ENCODE results near the gene ARSI. TPM values are rescaled to one million over a fixed set of nuclear protein-coding genes. Genes with fewer than 3 reads are reported as not detected.

Gene ARSI
- total and polyA plus RNA-seq, 4 donors, result 0.23 to 0.51 (median 0.33) TPM; not detected in 1

DNA sequence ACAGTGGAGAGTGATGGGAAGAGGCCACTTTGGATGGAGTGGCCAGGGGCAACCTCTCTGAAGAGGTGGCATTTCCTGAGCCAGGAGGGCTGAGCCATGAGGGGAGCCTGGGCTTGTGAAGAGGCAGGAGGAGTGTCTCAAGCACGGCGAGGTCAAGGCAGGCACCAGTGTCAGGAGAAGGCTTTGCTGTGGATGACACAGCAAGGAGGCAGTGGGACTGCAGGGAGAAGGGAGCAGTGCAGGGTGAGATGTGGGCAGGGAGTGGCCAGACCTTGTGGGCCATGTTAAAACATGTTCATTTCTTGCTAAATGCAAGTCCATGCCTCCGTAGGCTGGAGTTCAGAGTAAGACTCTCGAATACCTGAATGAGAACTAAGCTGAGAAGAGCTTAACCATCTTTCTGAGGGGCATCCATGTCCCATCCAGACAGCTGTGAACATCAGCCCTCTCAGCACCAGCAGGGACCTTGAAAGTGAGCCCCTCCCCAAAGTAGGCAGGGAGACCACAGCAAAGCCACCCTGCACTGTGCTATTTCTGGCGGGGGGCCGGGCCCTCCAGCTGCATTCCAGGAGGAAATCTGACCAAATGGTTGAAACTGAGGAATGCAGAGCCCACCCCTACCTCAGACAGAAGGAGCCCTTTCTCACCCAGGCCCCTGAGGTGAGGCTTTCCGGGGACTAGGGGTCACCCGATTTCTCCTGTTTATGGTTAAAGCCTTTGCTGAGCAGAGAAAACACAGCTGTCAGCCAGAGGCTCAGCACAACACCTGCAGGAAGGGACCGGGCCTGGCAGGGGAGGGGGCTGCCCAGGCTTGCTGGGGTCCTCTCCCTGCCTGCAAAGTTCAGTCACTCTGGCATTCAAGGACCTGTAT, 16.1 kb upstream of the ARSI start:
- DNase-seq (ENCODE audit: low spot score), result no peak
- TF ChIP-seq TAF1 (conservative IDR thresholded peaks at IDR 0.05) (no peak), FOXA1 (IDR thresholded peaks at IDR 0.05) (no peak), HNF4G (IDR thresholded peaks at IDR 0.05) (no peak), FOXA2 (IDR thresholded peaks at IDR 0.05) (no peak), JUND (IDR thresholded peaks at IDR 0.05) (no peak), RXRA (IDR thresholded peaks at IDR 0.05) (no peak), SP1 (IDR thresholded peaks at IDR 0.05) (no peak), RAD21 (IDR thresholded peaks at IDR 0.05) (no peak)
- TF ChIP-seq, protein P1, sequence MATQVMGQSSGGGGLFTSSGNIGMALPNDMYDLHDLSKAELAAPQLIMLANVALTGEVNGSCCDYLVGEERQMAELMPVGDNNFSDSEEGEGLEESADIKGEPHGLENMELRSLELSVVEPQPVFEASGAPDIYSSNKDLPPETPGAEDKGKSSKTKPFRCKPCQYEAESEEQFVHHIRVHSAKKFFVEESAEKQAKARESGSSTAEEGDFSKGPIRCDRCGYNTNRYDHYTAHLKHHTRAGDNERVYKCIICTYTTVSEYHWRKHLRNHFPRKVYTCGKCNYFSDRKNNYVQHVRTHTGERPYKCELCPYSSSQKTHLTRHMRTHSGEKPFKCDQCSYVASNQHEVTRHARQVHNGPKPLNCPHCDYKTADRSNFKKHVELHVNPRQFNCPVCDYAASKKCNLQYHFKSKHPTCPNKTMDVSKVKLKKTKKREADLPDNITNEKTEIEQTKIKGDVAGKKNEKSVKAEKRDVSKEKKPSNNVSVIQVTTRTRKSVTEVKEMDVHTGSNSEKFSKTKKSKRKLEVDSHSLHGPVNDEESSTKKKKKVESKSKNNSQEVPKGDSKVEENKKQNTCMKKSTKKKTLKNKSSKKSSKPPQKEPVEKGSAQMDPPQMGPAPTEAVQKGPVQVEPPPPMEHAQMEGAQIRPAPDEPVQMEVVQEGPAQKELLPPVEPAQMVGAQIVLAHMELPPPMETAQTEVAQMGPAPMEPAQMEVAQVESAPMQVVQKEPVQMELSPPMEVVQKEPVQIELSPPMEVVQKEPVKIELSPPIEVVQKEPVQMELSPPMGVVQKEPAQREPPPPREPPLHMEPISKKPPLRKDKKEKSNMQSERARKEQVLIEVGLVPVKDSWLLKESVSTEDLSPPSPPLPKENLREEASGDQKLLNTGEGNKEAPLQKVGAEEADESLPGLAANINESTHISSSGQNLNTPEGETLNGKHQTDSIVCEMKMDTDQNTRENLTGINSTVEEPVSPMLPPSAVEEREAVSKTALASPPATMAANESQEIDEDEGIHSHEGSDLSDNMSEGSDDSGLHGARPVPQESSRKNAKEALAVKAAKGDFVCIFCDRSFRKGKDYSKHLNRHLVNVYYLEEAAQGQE (IDR thresholded peaks at IDR 0.05), result no peak
- TF ChIP-seq, protein P2, sequence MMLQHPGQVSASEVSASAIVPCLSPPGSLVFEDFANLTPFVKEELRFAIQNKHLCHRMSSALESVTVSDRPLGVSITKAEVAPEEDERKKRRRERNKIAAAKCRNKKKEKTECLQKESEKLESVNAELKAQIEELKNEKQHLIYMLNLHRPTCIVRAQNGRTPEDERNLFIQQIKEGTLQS (IDR thresholded peaks at IDR 0.05), result no peak
- TF ChIP-seq, protein P3, sequence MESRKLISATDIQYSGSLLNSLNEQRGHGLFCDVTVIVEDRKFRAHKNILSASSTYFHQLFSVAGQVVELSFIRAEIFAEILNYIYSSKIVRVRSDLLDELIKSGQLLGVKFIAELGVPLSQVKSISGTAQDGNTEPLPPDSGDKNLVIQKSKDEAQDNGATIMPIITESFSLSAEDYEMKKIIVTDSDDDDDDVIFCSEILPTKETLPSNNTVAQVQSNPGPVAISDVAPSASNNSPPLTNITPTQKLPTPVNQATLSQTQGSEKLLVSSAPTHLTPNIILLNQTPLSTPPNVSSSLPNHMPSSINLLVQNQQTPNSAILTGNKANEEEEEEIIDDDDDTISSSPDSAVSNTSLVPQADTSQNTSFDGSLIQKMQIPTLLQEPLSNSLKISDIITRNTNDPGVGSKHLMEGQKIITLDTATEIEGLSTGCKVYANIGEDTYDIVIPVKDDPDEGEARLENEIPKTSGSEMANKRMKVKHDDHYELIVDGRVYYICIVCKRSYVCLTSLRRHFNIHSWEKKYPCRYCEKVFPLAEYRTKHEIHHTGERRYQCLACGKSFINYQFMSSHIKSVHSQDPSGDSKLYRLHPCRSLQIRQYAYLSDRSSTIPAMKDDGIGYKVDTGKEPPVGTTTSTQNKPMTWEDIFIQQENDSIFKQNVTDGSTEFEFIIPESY (IDR thresholded peaks at IDR 0.05), result no peak
- TF ChIP-seq, protein P4, sequence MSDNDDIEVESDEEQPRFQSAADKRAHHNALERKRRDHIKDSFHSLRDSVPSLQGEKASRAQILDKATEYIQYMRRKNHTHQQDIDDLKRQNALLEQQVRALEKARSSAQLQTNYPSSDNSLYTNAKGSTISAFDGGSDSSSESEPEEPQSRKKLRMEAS (IDR thresholded peaks at IDR 0.05), result no peak
- Histone ChIP-seq H3K4me3 (ENCODE audit: low read depth in 1 of 3, low read length in 3 of 3) (no peak overlapping the region), H3K9ac (ENCODE audit: low read depth in 1 of 2, low read length in 2 of 2) (no peak overlapping the region), H3K27ac (ENCODE audit: low read depth in 1 of 2, low read length in 2 of 2) (no peak overlapping the region), H3K4me1 (ENCODE audit: control insufficient read depth in 4 of 4, insufficient read depth in 4 of 4, low read length in 3 of 4) (no peaks in the 10 kb centered on the region), H3K27me3 (ENCODE audit: control insufficient read depth in 4 of 4, insufficient read depth in 4 of 4, low read length in 3 of 4) (no peaks in the 10 kb centered on the region), H3K9me3 (ENCODE audit: control insufficient read depth in 4 of 4, low read length in 3 of 4) (no peaks in the 10 kb centered on the region), H3K36me3 (ENCODE audit: control insufficient read depth in 4 of 4, insufficient read depth in 3 of 4, low read depth in 1 of 4, low read length in 3 of 4) (no peaks in the 10 kb centered on the region)
- 86% methylated on average over 9 of the region's 9 CpGs for WGBS

DNA sequence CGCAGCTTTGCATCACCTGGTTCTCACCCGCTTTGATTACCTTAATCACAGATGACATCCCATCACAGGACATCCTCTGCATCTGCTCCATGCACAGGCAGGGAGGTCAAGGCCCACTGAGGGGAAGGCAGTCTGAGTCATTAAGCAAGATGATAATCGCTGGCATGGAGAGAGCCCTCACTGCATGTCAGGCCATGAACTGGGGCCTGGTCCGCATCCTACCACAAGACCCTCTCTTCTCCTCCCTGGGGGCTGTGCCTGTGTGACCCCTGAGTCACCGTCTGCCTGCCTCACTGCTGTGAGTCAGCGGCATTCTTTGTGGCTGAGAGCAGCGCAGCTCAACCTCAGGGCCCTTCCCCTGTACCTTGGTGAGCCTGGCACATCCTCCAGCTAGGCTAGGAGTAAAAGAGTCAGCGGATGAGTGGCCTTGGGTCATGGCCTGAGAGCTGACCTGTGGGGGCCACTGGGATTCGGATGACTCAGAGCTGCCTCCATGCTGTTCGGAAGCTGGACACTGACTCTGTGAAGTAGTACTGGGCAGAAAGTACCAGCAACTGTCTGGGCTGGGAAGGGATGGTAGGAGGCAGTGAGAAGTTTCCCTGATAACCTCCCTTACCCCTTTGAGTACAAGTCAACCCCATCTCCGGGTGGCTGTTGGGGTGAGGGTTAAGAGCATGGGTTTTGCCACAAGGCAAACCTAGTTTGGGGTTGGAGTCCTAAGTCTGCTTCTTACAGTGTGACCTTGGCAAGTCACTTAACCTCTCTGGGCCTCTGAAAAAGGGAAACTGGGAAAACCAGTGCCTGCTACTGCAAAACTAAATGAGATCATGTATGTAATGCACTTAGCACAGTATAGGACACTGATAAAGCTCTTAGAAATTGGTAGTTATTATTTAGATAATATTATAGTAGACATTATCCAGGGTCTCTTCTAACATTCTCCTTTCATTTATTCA, 14.6 kb upstream of the ARSI start:
- no peak overlapping the region for H3K9ac ChIP-seq (ENCODE audit: low read depth in 1 of 2, low read length in 2 of 2)
- 88% methylated on average over 11 of the region's 11 CpGs for WGBS
- TF ChIP-seq, protein P3 (IDR thresholded peaks at IDR 0.05), result no peak
- TF ChIP-seq FOXA1 (IDR thresholded peaks at IDR 0.05), result no peak
- TF ChIP-seq, protein P2 (IDR thresholded peaks at IDR 0.05), result no peak
- no peak for TF ChIP-seq YY1 (IDR thresholded peaks at IDR 0.05)
- TF ChIP-seq NR2F2 (IDR thresholded peaks at IDR 0.05), result no peak
- TF ChIP-seq, protein P4 (IDR thresholded peaks at IDR 0.05), result no peak
- TF ChIP-seq SP1 (IDR thresholded peaks at IDR 0.05), result no peak
- TF ChIP-seq RAD21 (IDR thresholded peaks at IDR 0.05), result no peak
- TF ChIP-seq HNF4G (IDR thresholded peaks at IDR 0.05), result no peak
- TF ChIP-seq RXRA (IDR thresholded peaks at IDR 0.05), result no peak
- TF ChIP-seq, protein P5, sequence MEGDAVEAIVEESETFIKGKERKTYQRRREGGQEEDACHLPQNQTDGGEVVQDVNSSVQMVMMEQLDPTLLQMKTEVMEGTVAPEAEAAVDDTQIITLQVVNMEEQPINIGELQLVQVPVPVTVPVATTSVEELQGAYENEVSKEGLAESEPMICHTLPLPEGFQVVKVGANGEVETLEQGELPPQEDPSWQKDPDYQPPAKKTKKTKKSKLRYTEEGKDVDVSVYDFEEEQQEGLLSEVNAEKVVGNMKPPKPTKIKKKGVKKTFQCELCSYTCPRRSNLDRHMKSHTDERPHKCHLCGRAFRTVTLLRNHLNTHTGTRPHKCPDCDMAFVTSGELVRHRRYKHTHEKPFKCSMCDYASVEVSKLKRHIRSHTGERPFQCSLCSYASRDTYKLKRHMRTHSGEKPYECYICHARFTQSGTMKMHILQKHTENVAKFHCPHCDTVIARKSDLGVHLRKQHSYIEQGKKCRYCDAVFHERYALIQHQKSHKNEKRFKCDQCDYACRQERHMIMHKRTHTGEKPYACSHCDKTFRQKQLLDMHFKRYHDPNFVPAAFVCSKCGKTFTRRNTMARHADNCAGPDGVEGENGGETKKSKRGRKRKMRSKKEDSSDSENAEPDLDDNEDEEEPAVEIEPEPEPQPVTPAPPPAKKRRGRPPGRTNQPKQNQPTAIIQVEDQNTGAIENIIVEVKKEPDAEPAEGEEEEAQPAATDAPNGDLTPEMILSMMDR (IDR thresholded peaks at IDR 0.05; ENCODE audit: low read depth, low read length, missing input control), result no peak

More for the DNA sequence above, 14.6 kb upstream of the ARSI start:
- no peaks in the 10 kb centered on the region for H3K36me3 ChIP-seq (ENCODE audit: control insufficient read depth in 4 of 4, insufficient read depth in 3 of 4, low read depth in 1 of 4, low read length in 3 of 4)
- H3K4me1 ChIP-seq (ENCODE audit: control insufficient read depth in 4 of 4, insufficient read depth in 4 of 4, low read length in 3 of 4), result no peaks in the 10 kb centered on the region
- no peak overlapping the region for H3K27ac ChIP-seq (ENCODE audit: low read depth in 1 of 2, low read length in 2 of 2)
- H3K9me3 ChIP-seq (ENCODE audit: control insufficient read depth in 4 of 4, low read length in 3 of 4), result no peaks in the 10 kb centered on the region
- no peak for DNase-seq (ENCODE audit: low spot score)
- no peaks in the 10 kb centered on the region for H3K27me3 ChIP-seq (ENCODE audit: control insufficient read depth in 4 of 4, insufficient read depth in 4 of 4, low read length in 3 of 4)
- no peak overlapping the region for H3K4me3 ChIP-seq (ENCODE audit: low read depth in 1 of 3, low read length in 3 of 3)

All from liver (tissue), 9 donors.